ENCODE measurements around the gene MRPL34.

MRPL34 gene

DNA sequence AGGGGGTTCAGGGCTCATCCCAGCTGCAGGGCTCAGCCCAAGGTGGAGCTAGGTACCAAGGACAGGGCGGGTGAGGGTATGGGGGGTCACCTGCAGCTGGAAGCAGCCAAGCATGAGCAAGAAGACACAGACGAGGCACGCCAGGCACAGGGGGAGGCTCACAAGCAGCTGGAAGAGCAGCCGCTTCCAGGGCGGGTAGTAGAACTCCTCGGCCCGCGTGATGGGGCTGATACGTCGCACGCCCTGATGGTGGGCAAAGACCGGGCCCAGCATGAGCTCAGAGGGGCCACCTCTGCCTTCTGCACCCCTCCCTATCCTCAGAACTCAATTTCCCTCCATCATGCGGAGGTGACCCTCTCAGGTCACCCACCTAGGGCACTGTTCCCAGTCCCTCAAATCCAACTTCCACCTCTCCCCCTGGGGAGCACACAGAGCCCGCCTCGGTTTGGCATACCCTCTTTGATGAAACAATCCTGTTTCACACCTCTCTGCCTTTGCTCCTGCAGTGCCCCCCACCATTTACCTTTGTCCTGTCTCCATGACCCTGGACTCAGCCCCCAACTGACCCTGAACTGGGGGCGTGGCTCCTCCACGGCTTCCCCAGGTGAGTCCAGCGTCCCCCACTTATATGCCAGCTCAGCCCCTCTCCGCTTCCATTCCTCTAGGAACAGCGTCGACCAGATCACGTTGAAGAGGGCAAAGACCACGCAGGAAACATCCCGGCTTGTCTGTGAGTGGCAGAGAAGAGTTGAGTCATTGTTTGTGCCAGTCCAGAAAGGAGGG is 24.8 kb downstream of the MRPL34 start:
- H3K9me3 ChIP-seq (ENCODE audit: control insufficient read depth in 2 of 2, low read length in 2 of 2): no peaks in the 10 kb centered on the region
- H3K27me3 ChIP-seq (ENCODE audit: control insufficient read depth in 1 of 2, insufficient read depth in 2 of 2, low read length in 2 of 2): peaks cover 0 to 16% of the 10 kb centered on the region in 2 donors
- H3K9ac ChIP-seq (ENCODE audit: low read length in 2 of 2): no peak overlapping the region
- H3K36me3 ChIP-seq (ENCODE audit: control insufficient read depth in 2 of 2, insufficient read depth in 2 of 2, low read length in 2 of 2): peaks cover 0 to 2% of the 10 kb centered on the region in 2 donors
- H3K4me1 ChIP-seq (ENCODE audit: control insufficient read depth, insufficient read depth, low read length): peaks cover 39% of the 10 kb centered on the region
- no peak overlapping the region for H3K4me3 ChIP-seq (ENCODE audit: low read length in 2 of 2)
- H3K27ac ChIP-seq (ENCODE audit: low read length): no peak overlapping the region

DNA sequence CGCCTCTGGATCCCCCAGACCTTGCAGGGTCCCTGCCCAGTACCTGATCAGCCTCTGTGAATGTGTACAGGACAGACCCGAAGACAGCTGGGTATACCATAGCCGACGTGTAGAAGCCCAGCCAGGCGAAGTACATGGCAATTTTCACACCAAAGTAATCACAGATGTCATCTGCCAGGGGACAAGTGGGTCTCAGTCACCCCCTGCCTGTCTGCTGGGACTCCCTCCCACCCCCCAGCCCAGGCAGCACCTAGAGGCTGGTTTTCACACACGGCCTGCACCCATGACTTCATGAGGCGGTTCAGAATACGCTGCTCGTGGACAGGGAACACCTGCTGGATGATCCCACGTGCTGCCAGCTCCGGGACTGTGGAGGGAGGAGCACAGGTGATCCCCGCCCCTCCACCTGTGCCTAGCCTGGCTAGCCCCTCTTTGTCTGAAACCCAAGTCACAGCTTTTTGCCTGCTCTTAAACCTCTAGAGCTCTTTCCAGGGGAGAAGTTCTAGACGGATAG is 25.4 kb downstream of the MRPL34 start:
- Histone ChIP-seq H3K36me3 (ENCODE audit: control insufficient read depth in 2 of 2, insufficient read depth in 2 of 2, low read length in 2 of 2) (peaks cover 0 to 2% of the 10 kb centered on the region in 2 donors), H3K9ac (ENCODE audit: low read length in 2 of 2) (no peak overlapping the region), H3K9me3 (ENCODE audit: control insufficient read depth in 2 of 2, low read length in 2 of 2) (no peaks in the 10 kb centered on the region), H3K4me3 (ENCODE audit: low read length in 2 of 2) (no peak overlapping the region), H3K4me1 (ENCODE audit: control insufficient read depth, insufficient read depth, low read length) (peaks cover 42% of the 10 kb centered on the region), H3K27ac (ENCODE audit: low read length) (no peak overlapping the region), H3K27me3 (ENCODE audit: control insufficient read depth in 1 of 2, insufficient read depth in 2 of 2, low read length in 2 of 2) (peaks cover 0 to 16% of the 10 kb centered on the region in 2 donors)

DNA sequence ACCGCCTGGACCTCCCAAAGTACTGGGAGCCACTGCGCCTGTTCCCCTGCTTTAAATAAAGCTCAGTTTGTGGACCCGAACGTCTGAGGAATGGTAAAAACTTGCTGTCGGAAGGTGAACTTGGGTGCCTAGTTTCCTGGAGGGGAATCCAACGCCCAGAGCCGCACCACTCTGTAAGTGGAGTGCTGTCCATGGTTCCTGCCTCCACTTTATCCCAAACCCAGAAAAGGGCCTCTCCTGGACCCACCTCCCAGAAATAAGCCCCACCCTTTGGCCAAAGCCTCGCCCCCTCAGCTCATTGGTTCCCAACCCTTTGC is 26.6 kb downstream of the MRPL34 start:
- no peak overlapping the region for H3K27ac ChIP-seq (ENCODE audit: low read length)
- peaks cover 0 to 2% of the 10 kb centered on the region in 2 donors for H3K36me3 ChIP-seq (ENCODE audit: control insufficient read depth in 2 of 2, insufficient read depth in 2 of 2, low read length in 2 of 2)
- H3K4me3 ChIP-seq (ENCODE audit: low read length in 2 of 2): no peak overlapping the region
- peaks cover 0 to 16% of the 10 kb centered on the region in 2 donors for H3K27me3 ChIP-seq (ENCODE audit: control insufficient read depth in 1 of 2, insufficient read depth in 2 of 2, low read length in 2 of 2)
- H3K4me1 ChIP-seq (ENCODE audit: control insufficient read depth, insufficient read depth, low read length): peaks cover 45% of the 10 kb centered on the region
- H3K9me3 ChIP-seq (ENCODE audit: control insufficient read depth in 2 of 2, low read length in 2 of 2): no peaks in the 10 kb centered on the region
- H3K9ac ChIP-seq (ENCODE audit: low read length in 2 of 2): no peak overlapping the region

DNA sequence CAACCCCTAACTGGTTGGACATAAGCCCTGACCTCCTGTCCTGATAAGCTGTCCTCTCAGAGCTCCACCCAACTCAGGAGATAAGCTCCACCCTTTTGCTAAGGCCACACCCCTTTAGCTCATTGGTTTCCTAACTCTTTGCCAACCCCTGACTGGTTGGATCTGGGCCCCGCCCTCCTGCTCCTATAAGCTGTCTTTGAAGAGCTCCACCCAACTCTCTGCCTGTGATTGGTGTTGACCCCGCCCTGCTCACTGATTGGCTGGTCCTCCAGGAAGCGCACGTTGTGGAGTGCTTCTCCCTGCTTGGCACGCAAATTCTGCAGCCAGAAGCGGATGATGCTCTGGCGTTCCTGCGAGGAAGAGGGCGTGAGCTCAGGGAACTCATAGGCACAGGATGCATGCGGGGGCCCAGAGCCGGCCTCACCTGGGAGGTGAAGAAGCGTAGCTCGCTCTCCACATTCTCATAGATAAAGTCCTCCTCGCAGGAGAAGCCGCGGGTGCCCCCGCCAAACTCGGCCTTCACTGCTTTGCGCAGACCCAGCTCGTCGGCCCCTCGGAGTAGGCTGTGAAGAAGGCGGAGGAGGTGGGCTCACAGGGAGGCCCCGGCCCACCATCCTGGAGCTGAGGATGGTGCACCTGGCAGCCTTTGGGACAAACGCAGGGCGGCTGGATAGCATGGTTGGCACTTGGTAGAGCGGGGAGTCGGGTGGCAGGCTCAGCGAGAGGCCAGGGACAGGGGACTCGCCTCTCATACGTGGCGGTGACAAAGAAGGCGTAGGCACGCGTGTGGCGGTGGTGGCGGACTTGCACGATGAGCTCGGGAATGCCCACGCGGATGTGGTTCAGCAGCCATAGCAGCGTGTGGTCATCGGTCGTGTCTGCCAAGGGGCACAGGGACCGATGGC is 27.3 kb downstream of the MRPL34 start:
- no peaks in the 10 kb centered on the region for H3K9me3 ChIP-seq (ENCODE audit: control insufficient read depth in 2 of 2, low read length in 2 of 2)
- peaks cover 0 to 16% of the 10 kb centered on the region in 2 donors for H3K27me3 ChIP-seq (ENCODE audit: control insufficient read depth in 1 of 2, insufficient read depth in 2 of 2, low read length in 2 of 2)
- H3K27ac ChIP-seq (ENCODE audit: low read length): no peak overlapping the region
- H3K4me3 ChIP-seq (ENCODE audit: low read length in 2 of 2): no peak overlapping the region
- peaks cover 44% of the 10 kb centered on the region for H3K4me1 ChIP-seq (ENCODE audit: control insufficient read depth, insufficient read depth, low read length)
- peaks cover 0 to 2% of the 10 kb centered on the region in 2 donors for H3K36me3 ChIP-seq (ENCODE audit: control insufficient read depth in 2 of 2, insufficient read depth in 2 of 2, low read length in 2 of 2)
- no peak overlapping the region for H3K9ac ChIP-seq (ENCODE audit: low read length in 2 of 2)

DNA sequence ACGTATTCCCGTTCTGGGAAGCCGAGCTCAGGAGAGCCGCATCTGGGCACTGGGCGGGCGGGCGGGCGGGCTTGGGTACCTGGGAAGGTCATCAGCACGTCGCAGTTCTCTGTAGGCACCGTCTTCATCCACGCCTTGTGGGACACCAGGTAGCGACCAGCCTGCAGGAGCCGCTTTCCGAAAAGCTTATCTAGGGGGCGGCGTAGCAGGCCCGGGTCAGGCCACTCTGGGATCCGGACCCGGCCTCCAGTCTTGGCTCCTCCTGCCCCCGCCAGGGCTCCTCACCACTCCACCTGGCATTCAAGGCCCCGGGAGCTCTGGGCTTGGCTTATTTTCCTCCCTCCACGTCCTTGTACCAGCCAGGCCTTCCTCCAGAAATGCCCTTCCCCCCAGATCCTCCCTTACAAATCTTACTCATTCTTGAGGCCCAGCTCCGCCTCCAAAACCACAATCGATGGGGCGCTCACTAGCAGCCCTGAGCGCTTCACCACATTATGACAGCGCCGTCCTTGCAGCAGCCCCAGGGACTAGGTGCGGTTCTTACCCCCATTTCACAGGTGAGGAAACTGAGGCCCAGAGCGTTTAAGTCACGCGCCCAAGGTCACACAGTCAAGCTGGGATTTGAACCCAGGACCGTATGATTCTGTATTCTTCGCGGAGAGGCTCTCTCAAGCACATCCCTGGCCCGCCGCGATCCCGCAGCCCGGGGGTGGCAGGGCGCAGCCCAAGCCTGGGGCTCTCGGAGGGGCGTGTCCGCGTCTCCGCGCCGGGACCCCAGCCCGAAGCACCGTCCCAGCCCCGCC is 28.1 kb downstream of the MRPL34 start:
- Histone ChIP-seq H3K36me3 (ENCODE audit: control insufficient read depth in 2 of 2, insufficient read depth in 2 of 2, low read length in 2 of 2) (peaks cover 0 to 2% of the 10 kb centered on the region in 2 donors), H3K27ac (ENCODE audit: low read length) (no peak overlapping the region), H3K27me3 (ENCODE audit: control insufficient read depth in 1 of 2, insufficient read depth in 2 of 2, low read length in 2 of 2) (peaks cover 0 to 16% of the 10 kb centered on the region in 2 donors), H3K9ac (ENCODE audit: low read length in 2 of 2) (peak overlapping the region; percentile 58 to 64), H3K9me3 (ENCODE audit: control insufficient read depth in 2 of 2, low read length in 2 of 2) (no peaks in the 10 kb centered on the region), H3K4me3 (ENCODE audit: low read length in 2 of 2) (peak overlapping the region; percentile 67 to 81), H3K4me1 (ENCODE audit: control insufficient read depth, insufficient read depth, low read length) (peaks cover 42% of the 10 kb centered on the region)

DNA sequence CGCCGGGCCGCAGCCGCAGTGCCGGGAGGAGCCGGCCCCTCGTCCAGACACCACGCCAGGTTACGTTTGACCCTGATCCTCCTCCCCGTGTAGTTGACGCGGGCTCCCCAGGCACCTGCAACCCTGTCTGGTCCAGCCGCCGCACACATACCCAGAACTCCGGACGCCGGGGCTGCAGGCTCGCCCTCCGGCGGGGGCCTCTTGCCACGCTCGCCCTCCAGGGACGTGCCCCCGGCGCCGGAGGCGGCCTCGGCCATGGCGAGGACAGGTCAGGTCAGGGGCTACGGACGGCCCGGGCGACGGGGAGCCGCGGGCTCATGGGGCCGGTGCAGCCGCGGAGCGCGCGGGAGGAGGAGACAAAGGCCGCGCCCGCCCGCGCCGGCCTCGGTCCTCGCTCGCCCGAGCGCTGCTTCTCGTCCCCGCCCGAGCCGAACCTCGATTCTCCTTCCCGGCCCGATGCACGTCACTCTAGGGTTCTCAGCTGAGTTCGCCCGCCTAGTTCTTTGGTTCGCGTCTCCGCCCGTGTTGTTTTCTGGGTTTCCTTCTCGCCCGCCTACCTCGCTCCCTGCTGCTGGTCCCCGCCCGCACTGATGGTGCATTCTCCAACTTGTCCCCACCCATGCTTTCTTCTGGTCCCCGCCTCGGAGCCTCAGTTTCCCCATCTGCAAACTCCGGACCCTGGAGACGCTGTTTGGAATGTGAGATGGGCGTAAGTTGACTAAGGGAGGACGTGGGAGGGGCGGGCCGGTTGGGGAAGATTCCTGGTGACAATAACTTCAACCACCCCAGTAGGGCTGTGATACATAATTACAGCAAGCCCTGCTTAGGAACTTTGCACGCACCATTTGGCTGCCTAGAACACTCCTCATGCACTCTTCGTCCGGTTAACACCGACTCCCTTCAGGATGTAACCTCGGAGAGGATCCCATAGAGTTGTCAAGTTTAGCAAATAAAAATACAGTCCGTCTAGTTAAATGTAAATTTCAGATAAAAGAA is 29.0 kb downstream of the MRPL34 start, which contains the start of gene ANO8:
Gene ANO8 (minus strand): TSS at position 442 of the 996 bp plus-strand sequence. CDS start 185 bp downstream, at position 257.
- Histone ChIP-seq H3K9ac (ENCODE audit: low read length in 2 of 2) (peak within 1 kb of the TSS; percentile 62 to 64), H3K27me3 (ENCODE audit: control insufficient read depth in 1 of 2, insufficient read depth in 2 of 2, low read length in 2 of 2) (peaks cover 0 to 7% of the 10 kb centered on the region in 2 donors), H3K4me1 (ENCODE audit: control insufficient read depth, insufficient read depth, low read length) (peaks cover 33% of the 10 kb centered on the region)

DNA sequence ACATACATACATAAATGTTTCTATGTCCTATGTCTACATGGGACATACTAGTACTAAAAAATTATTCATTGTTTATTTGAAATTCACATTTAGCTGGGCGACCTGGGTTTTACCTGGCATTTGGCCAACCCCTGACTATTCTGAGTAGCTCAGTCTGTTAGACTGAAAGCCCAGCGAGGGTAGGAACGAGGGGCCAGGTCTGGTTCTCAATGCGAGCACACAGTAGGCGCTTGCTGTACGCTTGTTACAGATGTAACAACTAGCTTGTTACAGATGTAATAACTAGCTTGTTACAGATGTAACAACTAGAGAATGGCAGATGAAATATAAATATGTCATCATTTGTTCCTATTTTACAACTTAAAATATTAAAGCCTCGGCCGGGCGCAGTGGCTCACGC is 29.9 kb downstream of the MRPL34 start:
- Histone ChIP-seq H3K27me3 (ENCODE audit: control insufficient read depth in 1 of 2, insufficient read depth in 2 of 2, low read length in 2 of 2) (no peaks in the 10 kb centered on the region), H3K9ac (ENCODE audit: low read length in 2 of 2) (no peak overlapping the region), H3K4me1 (ENCODE audit: control insufficient read depth, insufficient read depth, low read length) (peaks cover 33% of the 10 kb centered on the region), H3K9me3 (ENCODE audit: control insufficient read depth in 2 of 2, low read length in 2 of 2) (no peaks in the 10 kb centered on the region), H3K36me3 (ENCODE audit: control insufficient read depth in 2 of 2, insufficient read depth in 2 of 2, low read length in 2 of 2) (no peaks in the 10 kb centered on the region), H3K4me3 (ENCODE audit: low read length in 2 of 2) (peak overlapping the region; percentile 68 to 81), H3K27ac (ENCODE audit: low read length) (no peak overlapping the region)

More for the DNA sequence above, 29.0 kb downstream of the MRPL34 start, which contains the start of gene ANO8:
- H3K36me3 ChIP-seq (ENCODE audit: control insufficient read depth in 2 of 2, insufficient read depth in 2 of 2, low read length in 2 of 2): peaks cover 0 to 2% of the 10 kb centered on the region in 2 donors
- H3K9me3 ChIP-seq (ENCODE audit: control insufficient read depth in 2 of 2, low read length in 2 of 2): no peaks in the 10 kb centered on the region
- H3K27ac ChIP-seq (ENCODE audit: low read length): no peak within 1 kb of the TSS
- peak within 1 kb of the TSS; percentile 68 to 81 for H3K4me3 ChIP-seq (ENCODE audit: low read length in 2 of 2)

DNA sequence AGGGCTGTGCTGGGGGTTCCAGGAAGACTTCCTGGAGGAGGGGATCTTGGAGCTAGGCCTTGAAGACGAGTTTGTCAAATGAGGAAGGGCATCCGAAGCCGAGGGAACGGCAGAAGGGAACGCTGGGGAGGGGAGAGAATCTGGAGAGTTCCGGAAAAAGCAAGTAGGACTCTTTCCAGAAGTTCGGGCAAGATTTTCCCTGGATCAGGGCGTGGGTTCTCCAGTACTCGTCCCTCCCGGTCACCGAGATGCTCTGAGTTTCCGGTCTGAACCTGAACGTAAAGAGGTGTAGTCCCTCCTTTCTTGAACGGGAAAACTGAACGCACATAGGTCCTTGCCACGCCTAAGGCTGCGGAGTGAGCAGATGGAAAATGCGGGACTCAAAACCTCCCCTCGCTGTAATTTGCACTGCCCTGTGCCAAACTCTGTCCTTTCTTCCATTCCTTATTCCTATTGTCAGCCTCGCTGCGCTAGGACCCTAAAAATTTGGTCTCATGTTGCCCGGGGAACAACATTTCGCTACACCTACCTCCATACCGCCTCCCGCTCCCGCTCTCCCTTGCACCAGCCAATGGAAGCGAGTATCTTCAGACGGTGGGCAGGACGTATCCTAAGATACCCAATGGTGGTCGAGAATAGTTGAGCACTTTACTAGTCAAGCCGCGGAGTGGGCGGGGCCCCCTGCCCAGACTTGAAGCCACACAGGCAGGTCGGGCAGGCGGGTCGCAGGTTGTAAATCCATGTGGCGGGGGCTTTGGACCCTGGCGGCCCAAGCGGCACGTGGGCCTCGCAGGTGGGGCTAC is 31.4 kb downstream of the MRPL34 start, which contains the start of gene GTPBP3:
Gene GTPBP3 (plus strand): TSS at position 682 of the 803 bp plus-strand sequence. CDS start 59 bp downstream, at position 741.
- peak within 1 kb of the TSS; percentile 83 to 94 for H3K9ac ChIP-seq (ENCODE audit: low read length in 2 of 2)
- no peaks in the 10 kb centered on the region for H3K36me3 ChIP-seq (ENCODE audit: control insufficient read depth in 2 of 2, insufficient read depth in 2 of 2, low read length in 2 of 2)
- peak within 1 kb of the TSS; percentile 95 to 99 for H3K4me3 ChIP-seq (ENCODE audit: low read length in 2 of 2)
- H3K27ac ChIP-seq (ENCODE audit: low read length): peak within 1 kb of the TSS; percentile 96
- peaks cover 33% of the 10 kb centered on the region for H3K4me1 ChIP-seq (ENCODE audit: control insufficient read depth, insufficient read depth, low read length)
- H3K9me3 ChIP-seq (ENCODE audit: control insufficient read depth in 2 of 2, low read length in 2 of 2): no peaks in the 10 kb centered on the region
- no peaks in the 10 kb centered on the region for H3K27me3 ChIP-seq (ENCODE audit: control insufficient read depth in 1 of 2, insufficient read depth in 2 of 2, low read length in 2 of 2)

Data from stomach smooth muscle (tissue), 2 donors.